Inflammatory macrophage treated with lipopolysaccharide for 1 hour (primary cell): ENCODE data around the gene ANKLE1.

Experiments
- DNase-seq, 2 donors: peaks; one replicate each; pipeline ENCODE4 v3.0.0-alpha.2; 2020 to 2022

The ANKLE1 gene

GRCh38 chr19:17309198-17309964, 27.7 kb downstream of the ANKLE1 start, which contains the start of gene DDA1:
TSS of gene DDA1 (plus strand) at chr19:17309563. CDS start at chr19:17309655, 92 bp downstream.
- peak; percentile 99 to 100 for DNase-seq

- no peak for DNase-seq
Measured at GRCh38 chr19:17309965-17310461, 28.3 kb downstream of the ANKLE1 start.

- DNase-seq = no peak
Measured at GRCh38 chr19:17311455-17312188, 29.9 kb downstream of the ANKLE1 start.

- no peak for DNase-seq
Measured at GRCh38 chr19:17312189-17313113, 30.8 kb downstream of the ANKLE1 start.

GRCh38 chr19:17314007-17314593, 32.4 kb downstream of the ANKLE1 start:
- DNase-seq = no peak

GRCh38 chr19:17318966-17319365, 37.3 kb downstream of the ANKLE1 start:
- no peak for DNase-seq

GRCh38 chr19:17319473-17320238, 38.0 kb downstream of the ANKLE1 start:
- DNase-seq = no peak

GRCh38 chr19:17320435-17320834, 38.7 kb downstream of the ANKLE1 start:
- no peak for DNase-seq

- no peak for DNase-seq
Measured at GRCh38 chr19:17321655-17322489, 40.2 kb downstream of the ANKLE1 start.

- DNase-seq = no peak
Measured at GRCh38 chr19:17322854-17323253, 41.2 kb downstream of the ANKLE1 start.

- DNase-seq = no peak
Measured at GRCh38 chr19:17323300-17323963, 41.7 kb downstream of the ANKLE1 start.

- peak in 1 of 2 donors; percentile 40 for DNase-seq
Measured at GRCh38 chr19:17323964-17324332, 42.2 kb downstream of the ANKLE1 start.

GRCh38 chr19:17324357-17325114, 42.8 kb downstream of the ANKLE1 start:
- no peak for DNase-seq

GRCh38 chr19:17325133-17325532, 43.4 kb downstream of the ANKLE1 start:
- no peak for DNase-seq

GRCh38 chr19:17325881-17326594, 44.3 kb downstream of the ANKLE1 start:
- no peak for DNase-seq

GRCh38 chr19:17326595-17326966, 44.9 kb downstream of the ANKLE1 start:
- no peak for DNase-seq

GRCh38 chr19:17327068-17327653, 45.5 kb downstream of the ANKLE1 start:
- no peak for DNase-seq
